HFF-Myc (cell line): ENCODE results near the gene ZFR.
"Not testable (repeated sequence)": the region's sequence is repeated elsewhere in the genome, so short reads cannot be mapped to it uniquely, and the experiment has no call there.

Experiments used
- DNase-seq: peaks from one replicate; pipeline ENCODE4 v3.0.0-alpha.2; 2011; ENCODE audit warnings: low read depth; ENCODE audit errors: extremely low read depth
- H3K4me3 ChIP-seq: replicated peaks from 2 replicates; pipeline ENCODE4 v1.5.1; 2011; ENCODE audit warnings: low read depth, mild to moderate bottlenecking, control low read depth, low read length
- TF ChIP-seq, protein P1 (sequence below): IDR thresholded peaks from 2 replicates; pipeline ENCODE4 v1.5.1; 2012; ENCODE audit warnings: mild to moderate bottlenecking, low read depth, low read length, control low read depth; ENCODE audit errors: missing control alignments

ZFR gene

GRCh38 chr5:32454821-32455220 lies 10.3 kb upstream of the ZFR start:
- TF ChIP-seq, protein P1, sequence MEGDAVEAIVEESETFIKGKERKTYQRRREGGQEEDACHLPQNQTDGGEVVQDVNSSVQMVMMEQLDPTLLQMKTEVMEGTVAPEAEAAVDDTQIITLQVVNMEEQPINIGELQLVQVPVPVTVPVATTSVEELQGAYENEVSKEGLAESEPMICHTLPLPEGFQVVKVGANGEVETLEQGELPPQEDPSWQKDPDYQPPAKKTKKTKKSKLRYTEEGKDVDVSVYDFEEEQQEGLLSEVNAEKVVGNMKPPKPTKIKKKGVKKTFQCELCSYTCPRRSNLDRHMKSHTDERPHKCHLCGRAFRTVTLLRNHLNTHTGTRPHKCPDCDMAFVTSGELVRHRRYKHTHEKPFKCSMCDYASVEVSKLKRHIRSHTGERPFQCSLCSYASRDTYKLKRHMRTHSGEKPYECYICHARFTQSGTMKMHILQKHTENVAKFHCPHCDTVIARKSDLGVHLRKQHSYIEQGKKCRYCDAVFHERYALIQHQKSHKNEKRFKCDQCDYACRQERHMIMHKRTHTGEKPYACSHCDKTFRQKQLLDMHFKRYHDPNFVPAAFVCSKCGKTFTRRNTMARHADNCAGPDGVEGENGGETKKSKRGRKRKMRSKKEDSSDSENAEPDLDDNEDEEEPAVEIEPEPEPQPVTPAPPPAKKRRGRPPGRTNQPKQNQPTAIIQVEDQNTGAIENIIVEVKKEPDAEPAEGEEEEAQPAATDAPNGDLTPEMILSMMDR, result no peak
- no peak overlapping the region for H3K4me3 ChIP-seq
- no peak for DNase-seq

DNA sequence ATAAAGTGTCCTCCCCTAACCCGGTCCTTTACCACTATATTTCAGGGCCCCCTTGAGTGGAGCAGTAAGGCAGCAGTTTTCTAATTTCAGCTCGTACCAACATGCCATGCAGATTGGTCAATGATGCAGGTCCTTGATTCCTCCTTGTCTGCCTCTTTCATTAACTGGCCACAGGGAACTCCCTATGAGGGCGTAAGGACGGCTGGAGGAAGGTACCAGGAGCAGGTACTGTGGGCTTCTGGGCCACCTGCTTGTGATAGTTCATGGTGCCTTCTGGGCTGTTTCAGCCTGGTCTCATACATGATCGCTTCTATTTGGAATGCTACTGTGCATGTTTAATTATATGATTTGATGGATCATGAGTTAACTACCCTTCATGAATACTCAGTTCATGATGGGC lies 9.4 kb upstream of the ZFR start:
- no peak overlapping the region for H3K4me3 ChIP-seq
- DNase-seq, result no peak
- TF ChIP-seq, protein P1, result no peak

GRCh38 chr5:32452316-32452715 lies 7.8 kb upstream of the ZFR start:
- H3K4me3 ChIP-seq, DNase-seq: not testable (repeated sequence)

DNA sequence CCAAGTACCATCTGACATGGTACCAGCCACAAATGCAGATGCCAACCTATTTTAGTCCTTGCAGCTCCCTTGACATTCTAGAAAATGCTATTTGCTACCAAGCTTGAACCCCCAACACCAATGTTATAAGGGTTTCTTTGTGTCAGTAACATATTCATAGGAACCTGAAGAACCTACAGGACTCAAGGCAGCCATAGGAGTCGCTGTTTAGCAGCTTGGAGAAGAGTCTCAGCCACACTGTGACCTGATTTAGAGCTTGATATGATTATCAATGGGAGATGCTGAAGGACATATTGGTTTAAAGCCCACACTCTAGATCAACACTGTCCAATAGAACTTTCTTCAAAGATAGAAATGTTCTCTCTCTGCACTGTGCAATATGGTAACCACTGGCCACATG lies 6.4 kb upstream of the ZFR start:
- no peak for DNase-seq
- TF ChIP-seq, protein P1, result peak; percentile 30
- no peak overlapping the region for H3K4me3 ChIP-seq

- no peak overlapping the region for H3K4me3 ChIP-seq
- TF ChIP-seq, protein P1, result no peak
- DNase-seq, result no peak
Measured at GRCh38 chr5:32449262-32449661, 4.7 kb upstream of the ZFR start.

- DNase-seq, result no peak
Measured at GRCh38 chr5:32446630-32447029, 2.1 kb upstream of the ZFR start.

GRCh38 chr5:32445831-32446614 lies 1.5 kb upstream of the ZFR start:
- TF ChIP-seq, protein P1, result no peak
- no peak overlapping the region for H3K4me3 ChIP-seq
- no peak for DNase-seq

More at GRCh38 chr5:32446630-32447029, 2.1 kb upstream of the ZFR start:
- TF ChIP-seq, protein P1, result no peak
- H3K4me3 ChIP-seq, result no peak overlapping the region
